ENCODE data around the gene ASS1. TPM values are rescaled to one million over a fixed set of nuclear protein-coding genes. Genes with fewer than 3 reads are reported as not detected.
A peak's percentile ranks its signal among the peaks of the same experiment; 100 is the strongest.

The ASS1 gene
- total and polyA plus RNA-seq, 2 of the 13 experiments (the other 11 are each of a cell fraction or from before 2014, with no cell fraction given): 77.6 to 122 TPM

GRCh38 chr9:130499804-130500263 is 55.1 kb downstream of the ASS1 start (continued):
- TF ChIP-seq ZNF576 (CRISPR knock-in tag; IDR thresholded peaks at IDR 0.05) (no peak), ZNF142 (CRISPR knock-in tag; IDR thresholded peaks at IDR 0.05) (no peak), ZSCAN31 (CRISPR knock-in tag; IDR thresholded peaks at IDR 0.05; ENCODE audit: low read depth) (no peak), ZKSCAN8 (CRISPR knock-in tag; IDR thresholded peaks at IDR 0.05; ENCODE audit: borderline replicate concordance) (no peak), MAF1 (CRISPR knock-in tag; IDR thresholded peaks at IDR 0.05; ENCODE audit: borderline replicate concordance) (no peak), ZNF282 (IDR thresholded peaks at IDR 0.05; ENCODE audit: partially characterized antibody) (no peak), ZNF850 (CRISPR knock-in tag; conservative IDR thresholded peaks at IDR 0.05) (no peak), PLSCR1 (CRISPR knock-in tag; IDR thresholded peaks at IDR 0.05; ENCODE audit: borderline replicate concordance) (no peak), ZSCAN30 (CRISPR knock-in tag; IDR thresholded peaks at IDR 0.05) (no peak), TEAD3 (CRISPR knock-in tag; optimal IDR thresholded peaks at IDR 0.05; ENCODE audit: borderline replicate concordance) (peak; percentile 79), ZNF547 (CRISPR knock-in tag; IDR thresholded peaks at IDR 0.05) (no peak), KMT2B (CRISPR knock-in tag; IDR thresholded peaks at IDR 0.05) (no peak), NCOA1 (CRISPR knock-in tag; IDR thresholded peaks at IDR 0.05) (no peak), HMG20A (CRISPR knock-in tag; IDR thresholded peaks at IDR 0.05; ENCODE audit: borderline replicate concordance) (peak; percentile 59; the same call in 1 of the 2 replicates), U2AF1 (optimal IDR thresholded peaks at IDR 0.05; ENCODE audit: low read depth, low read length) (no peak), PRPF4 (IDR thresholded peaks at IDR 0.05; ENCODE audit: low read depth, low read length, poor library complexity, severe bottlenecking) (no peak), YY1 (IDR thresholded peaks at IDR 0.05; ENCODE audit: insufficient read depth, insufficient replicate concordance, low read depth, low read length) (peak; percentile 11), ZMYM2 (CRISPR knock-in tag; IDR thresholded peaks at IDR 0.05) (0 out of 2 replicates have a peak, but pooled peaks have one; percentile 27), SCMH1 (CRISPR knock-in tag; IDR thresholded peaks at IDR 0.05; ENCODE audit: borderline replicate concordance) (no peak), TCF12 (IDR thresholded peaks at IDR 0.05) (no peak), TCF12 (CRISPR knock-in tag; IDR thresholded peaks at IDR 0.05) (peak; percentile 7; the same call in 1 of the 2 replicates), HOMEZ (CRISPR knock-in tag; IDR thresholded peaks at IDR 0.05; ENCODE audit: low read depth) (no peak; the same call in 1 of the 2 replicates), ZNF720 (CRISPR knock-in tag; IDR thresholded peaks at IDR 0.05) (no peak)

Data from HepG2 (cell line).